ENCODE data around the gene SLC34A3.

Gene SLC34A3

DNA sequence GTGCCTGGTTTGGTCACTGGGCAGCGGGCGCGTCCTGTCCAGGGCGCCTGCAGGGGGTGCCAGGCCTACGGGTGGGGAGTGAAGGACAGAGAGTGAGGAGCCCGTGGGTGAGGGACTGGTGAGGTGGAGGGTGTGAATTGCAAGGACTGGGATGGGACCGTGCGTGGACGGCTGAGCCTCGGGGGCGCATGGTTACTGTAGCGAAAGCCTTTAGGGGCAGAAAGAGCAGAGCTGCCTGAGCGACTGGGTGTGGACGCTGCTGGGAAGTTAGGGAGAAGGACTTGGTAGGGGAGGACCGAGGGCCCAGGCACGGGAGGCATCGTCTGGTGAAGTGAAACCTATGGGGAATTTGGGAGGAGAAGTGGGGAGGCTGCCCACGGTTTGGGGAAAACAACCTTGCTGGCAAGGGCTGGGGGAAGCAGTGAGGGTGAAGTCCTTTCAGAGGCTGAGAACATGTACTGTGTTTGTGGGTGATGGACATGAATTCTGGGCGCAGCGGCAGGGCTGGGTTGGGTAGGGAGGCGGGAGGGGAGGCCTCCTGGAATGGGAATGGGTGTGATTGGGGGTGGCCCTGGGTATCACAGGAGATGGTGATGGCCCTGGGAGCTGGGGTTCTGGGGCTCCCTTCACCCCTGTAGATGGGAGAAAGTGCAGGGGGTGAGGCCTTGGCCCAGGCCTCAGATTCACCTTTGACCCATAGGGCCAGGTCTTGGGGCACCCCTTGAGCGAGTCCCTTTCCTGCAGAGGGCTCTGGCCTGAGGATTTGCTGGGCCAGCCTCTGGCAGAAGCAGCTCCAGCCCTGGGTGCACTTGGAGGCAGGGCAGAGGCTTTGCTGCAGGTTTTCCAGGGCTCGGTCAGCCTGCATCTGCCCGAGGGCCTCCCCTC lies 45.1 kb downstream of the SLC34A3 start:
- DNase-seq (ENCODE audit: low spot score): peak; percentile 69

DNA sequence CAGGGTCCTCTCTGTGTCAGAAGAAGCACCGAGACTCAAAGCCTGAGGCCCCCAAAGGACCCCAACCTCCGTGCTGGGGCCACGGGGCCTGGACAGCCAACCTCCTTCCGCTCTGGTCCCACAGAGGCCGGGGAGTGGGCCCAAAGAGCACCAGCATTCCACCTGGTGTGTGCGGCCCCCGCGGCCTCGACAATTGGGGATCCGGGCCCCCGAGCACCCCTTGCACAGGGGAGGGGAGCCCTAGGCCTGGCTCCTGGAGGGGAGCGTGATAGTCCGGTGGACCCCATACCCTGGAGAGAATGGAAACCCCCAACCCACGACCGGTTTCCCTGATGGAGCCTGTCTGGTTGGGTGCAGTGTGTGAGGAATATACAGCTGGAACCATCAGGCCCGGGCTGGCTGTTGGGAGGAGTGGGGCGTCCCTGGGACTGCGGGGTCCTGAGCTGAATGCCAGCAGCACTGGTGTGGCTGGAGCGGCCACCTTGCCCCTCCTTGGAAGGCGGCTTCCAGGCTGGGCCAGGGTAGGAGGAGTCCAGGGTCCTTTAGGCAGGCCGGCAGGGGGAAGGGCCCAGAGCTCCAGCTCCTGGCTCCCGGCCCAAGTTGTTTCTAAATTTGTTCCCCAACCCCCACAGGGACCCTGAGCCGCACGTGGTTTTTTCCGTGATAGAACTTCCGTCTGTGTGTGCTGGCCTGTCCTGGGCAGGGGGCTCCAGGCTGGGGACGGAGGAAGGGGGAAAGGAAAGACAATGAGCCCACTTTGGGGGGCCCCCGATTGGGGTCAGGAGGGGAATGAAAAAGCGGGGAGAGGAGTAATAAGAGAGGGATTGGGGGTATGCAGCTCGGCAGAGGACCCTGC lies 46.0 kb downstream of the SLC34A3 start:
- DNase-seq (ENCODE audit: low spot score): peak; percentile 85

DNA sequence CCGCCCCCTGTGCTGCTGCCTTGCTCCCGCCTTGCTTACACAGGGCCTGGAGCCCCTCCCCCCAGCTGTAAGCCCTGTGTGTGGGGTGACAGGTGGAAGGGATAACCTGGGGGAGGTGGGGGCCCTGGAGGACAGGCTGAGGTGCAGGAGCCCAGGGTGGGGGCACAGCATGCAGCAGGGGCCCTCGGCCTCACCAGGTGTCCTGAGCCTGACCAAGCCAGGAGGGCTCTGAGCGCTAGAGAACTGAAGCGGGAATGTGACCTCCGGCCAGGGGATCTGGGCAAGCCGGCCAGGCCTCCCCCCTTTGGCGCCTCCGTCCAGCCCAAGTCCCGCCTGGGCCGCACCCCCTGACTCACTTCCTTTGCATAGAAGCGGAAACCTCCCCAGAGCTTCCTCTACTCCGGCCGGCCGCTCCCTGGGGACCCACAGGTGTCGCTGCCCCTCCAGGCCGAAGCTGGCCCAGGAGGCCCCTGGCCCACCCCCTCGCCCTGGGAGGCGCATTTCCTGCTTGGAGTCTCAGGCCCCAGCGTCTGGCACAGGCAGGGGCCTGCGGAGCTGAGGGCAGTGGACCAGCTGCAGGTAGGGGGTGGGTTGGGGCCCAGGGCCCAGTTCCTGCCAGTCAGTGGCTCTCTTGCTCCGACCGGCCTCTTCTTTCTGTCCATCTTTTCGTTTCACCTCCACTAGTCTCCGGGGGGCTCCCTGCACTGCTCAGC lies 46.8 kb downstream of the SLC34A3 start, which contains the start of gene TOR4A:
Gene TOR4A (plus strand): TSS at position 398 of the 713 bp plus-strand sequence. CDS start 964 bp downstream, outside the sequence.
- DNase-seq (ENCODE audit: low spot score): peak; percentile 76

DNA sequence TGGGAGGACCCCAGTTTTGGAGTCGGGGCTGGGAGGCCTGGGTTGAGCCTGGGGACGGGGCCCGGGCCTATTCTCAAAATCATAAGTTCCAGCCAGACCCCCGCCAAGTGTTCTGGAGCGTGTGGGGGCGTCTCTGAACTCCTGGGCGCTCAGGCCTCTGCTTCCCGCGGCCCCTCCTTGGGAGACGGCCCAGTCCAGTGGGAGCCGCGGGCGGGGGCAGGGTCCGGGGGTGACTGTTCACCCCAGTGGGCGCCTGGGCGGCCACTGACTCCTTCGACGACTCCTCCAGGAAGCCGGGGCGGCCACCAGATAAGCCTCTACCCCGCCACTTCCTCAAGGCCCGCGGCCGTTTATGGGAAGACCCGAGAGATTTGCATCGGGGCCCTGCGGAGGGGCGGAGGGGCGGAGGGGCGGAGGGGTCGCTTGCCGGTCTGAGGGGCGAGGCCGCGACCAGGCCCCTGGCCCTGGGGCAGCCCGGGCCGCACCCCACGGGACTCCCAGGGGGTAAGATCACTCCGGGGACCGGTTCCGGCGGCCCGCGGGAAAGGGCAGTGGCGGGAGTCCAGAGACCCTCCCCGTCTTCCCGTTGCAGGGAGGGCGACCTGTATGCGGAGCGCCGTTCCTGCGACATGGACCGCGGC lies 47.5 kb downstream of the SLC34A3 start:
- DNase-seq (ENCODE audit: low spot score): peak; percentile 66

DNA sequence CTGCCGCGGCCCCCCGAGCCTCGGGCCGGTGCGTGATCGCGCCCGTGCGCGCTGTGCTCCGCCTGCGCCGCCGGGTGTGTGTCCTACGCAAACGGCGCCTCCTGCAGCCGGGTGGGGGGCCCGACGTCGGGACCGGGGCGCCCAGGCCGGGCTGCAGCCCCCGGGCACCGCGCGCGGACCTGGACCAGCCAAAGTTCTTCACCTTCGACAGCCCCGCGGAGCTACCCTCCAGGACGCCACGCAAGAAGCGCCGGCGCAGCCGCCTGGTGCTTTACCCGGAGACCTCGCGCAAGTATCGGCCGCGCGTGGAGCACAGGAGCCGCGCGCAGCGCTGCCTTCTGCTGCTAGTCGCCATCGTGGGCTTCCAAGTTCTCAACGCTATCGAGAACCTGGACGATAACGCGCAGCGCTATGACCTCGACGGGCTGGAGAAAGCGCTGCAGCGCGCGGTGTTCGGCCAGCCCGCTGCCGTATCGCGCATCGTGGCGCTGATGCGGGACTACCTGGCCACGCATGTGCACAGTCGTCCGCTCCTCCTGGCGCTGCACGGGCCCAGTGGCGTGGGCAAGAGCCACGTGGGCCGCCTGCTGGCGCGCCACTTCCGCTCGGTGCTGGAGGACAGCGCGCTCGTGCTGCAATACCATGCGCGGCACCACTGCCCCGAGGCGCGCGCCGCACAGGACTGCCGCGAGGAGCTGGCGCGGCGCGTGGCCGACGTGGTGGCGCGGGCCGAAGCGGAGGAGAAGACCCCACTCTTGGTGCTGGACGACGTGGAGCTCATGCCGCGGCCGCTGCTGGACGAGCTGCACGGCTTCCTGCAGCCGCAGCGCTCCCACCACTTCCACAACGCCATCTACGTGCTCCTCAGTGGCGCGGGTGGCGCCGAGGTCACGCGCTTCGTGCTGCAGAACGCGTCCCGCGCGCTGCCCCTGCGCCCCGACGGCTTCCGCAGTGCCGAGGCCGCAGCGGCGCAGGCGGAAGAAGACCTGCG lies 48.3 kb downstream of the SLC34A3 start:
- no peak for DNase-seq (ENCODE audit: low spot score)

DNA sequence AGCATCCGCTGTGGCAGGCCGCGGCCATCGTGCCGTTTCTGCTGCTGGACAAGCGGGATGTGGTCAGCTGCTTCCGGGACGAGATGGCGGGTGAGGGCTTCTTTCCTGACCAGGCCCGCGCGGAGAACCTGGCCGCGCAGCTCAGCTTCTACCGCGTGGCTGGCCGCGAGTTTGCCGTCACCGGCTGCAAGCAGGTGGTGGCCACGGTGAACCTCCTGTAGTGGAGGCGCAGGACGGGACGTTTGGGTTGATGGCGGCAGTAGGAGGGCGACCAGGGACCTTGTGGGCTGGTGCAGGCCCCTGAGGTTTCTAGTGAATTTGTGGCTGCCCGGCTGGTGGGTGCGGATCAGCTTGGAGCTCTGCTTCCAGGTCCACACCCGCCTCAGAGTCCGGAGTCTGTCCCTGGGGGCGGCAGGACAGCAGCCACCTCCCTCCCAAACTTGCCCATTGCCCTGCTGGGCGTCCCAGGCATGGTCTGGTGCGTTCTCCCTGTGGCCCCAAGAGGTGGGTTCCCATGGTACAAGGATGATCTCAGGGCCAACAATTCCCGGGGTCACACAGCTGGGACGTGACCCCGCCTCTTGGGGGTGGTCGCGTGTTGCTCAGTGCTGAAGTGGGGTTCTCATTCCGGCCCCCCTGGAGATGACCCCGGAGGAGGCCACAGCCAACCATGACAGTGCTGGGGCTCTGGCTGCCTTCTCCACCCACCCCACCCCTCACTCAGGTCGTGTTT lies 49.2 kb downstream of the SLC34A3 start:
- DNase-seq (ENCODE audit: low spot score): peak; percentile 66

DNA sequence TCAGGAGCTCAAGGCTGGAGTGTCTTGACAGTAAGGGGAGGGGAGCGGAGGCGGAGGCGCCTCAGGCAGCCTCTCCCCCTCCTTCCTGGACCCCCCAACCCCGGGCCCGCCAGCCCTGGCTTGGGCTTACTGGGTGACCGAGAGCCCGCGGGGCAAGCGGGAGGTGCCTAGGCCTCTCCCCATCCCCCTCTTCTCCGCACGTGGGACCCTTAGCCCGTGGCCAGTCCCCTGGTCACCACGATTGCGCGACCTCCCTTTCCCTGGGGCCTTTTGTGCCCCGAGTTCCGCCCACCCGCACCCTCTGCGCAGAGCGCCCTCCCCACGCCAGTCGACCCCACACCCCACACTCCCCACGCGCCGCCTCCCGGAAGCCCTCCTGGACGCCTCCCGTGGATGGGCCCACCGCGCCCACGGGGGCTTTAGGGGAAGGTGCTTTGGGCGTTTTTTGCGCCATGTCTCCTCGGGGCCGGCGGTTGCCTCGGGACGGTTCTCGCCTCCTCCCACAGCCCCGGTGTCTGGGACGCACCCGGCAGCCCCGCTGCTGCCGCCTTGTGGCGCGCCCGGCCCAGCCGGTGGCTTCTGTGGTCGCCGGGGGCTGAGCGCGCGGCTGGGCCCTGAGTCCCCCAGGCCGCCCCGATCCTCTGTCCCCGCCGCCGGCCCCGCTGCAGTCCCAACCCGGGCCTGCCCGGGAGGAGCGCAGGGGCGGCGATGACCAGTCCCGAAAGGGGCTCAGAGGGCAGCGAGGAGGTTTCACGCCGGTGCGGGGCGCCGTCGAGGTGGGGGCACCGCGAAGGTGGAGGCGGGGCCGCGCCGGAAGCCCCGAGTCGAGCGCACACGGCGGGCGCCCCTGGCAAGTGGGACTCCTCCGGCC lies 50.0 kb downstream of the SLC34A3 start:
- DNase-seq (ENCODE audit: low spot score): peak; percentile 62

DNA sequence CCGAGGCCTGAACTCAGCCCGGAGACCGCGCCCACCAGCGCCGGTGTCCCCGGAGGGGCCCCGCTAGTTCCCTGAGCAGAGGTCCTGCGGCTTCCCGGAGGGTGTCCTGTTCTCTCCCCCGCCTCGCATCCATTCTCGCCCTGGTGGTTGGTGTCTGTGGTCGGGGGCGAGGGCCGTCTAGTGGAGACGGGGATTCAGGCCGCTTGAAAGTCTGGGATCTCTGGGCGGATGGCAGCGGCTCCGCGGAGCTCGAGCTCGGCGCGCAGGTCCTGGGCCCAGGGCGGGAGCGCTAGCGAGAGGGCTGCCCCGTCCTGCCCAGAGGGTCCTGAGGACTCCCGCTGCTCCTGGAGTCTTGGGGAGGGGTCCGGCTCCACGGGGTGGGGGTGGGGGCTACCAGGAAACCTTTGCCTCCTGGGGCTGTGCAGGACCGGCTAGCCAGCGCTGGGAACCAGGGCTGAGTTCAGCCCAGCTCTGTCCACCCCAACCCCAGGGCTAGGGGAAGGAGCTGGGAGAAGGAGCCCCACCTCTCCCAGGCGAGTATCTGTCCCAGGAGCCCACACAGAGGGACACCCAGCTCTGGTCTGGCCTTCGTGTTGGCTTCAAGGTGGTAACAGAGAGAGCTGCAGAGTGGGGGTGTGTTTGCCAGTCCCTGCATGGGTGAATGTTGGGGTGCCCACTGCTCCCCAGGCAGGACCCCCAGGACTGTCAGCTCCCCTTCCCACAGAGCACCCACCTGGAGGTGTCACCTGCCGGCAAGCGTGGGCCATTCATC lies 50.8 kb downstream of the SLC34A3 start:
- peak; percentile 60 for DNase-seq (ENCODE audit: low spot score)
